Upper lobe of right lung (tissue), 1 donor: ENCODE results near the gene DNTTIP2. TPM values are rescaled to one million over a fixed set of nuclear protein-coding genes. Genes with fewer than 3 reads are reported as not detected.

Source experiments
- ATAC-seq: fragments of 200-7000 bp; cut with Tn5 transposase; one replicate; pipeline ENCODE4 v1.9.1; 2020; ENCODE audit warnings: mild to moderate bottlenecking, moderate library complexity
- DNase-seq: peaks from one replicate; pipeline ENCODE4 v3.0.0-alpha.2; 2020
- H3K27ac ChIP-seq: fragments of 200-600 bp; one replicate; pipeline ENCODE4 v1.8.0; 2022
- H3K27me3 ChIP-seq: fragments of 200-600 bp; one replicate; pipeline ENCODE4 v1.8.0; 2022; ENCODE audit warnings: mild to moderate bottlenecking
- H3K36me3 ChIP-seq: fragments of 200-600 bp; one replicate; pipeline ENCODE4 v1.8.0; 2022
- H3K4me1 ChIP-seq: fragments of 200-600 bp; one replicate; pipeline ENCODE4 v1.8.0; 2022
- H3K4me3 ChIP-seq: fragments of 200-600 bp; one replicate; pipeline ENCODE4 v1.8.0; 2022; ENCODE audit warnings: mild to moderate bottlenecking
- H3K9me3 ChIP-seq: fragments of 200-600 bp; one replicate; pipeline ENCODE4 v1.8.0; 2022
- CTCF ChIP-seq: fragments of 200-600 bp; IDR thresholded peaks from one replicate; pipeline ENCODE4 v1.8.0; 2022; ENCODE audit warnings: antibody characterized with exemption
- intact Hi-C: fragments of 100-400 bp; cut with DNase I; formaldehyde crosslinking; loops from one replicate; pipeline ENCODE4 v1.11.0; 2022
- total RNA-seq: library from RNA; stranded (reverse); fragmentation: NEBNext Ultra II Directional; extraction: Animal tissue kit (Norgen Biotek cat#: 25700); gene quantifications from one replicate; pipeline ENCODE4 v1.2.1, GENCODE V29; 2021
- donor health status: DM: no; HTN: yes; CAD: no; lungs with severe emphysema.

DNTTIP2 gene
- total RNA-seq, 1 donor from 2014 or later, result 49.0 TPM

DNA sequence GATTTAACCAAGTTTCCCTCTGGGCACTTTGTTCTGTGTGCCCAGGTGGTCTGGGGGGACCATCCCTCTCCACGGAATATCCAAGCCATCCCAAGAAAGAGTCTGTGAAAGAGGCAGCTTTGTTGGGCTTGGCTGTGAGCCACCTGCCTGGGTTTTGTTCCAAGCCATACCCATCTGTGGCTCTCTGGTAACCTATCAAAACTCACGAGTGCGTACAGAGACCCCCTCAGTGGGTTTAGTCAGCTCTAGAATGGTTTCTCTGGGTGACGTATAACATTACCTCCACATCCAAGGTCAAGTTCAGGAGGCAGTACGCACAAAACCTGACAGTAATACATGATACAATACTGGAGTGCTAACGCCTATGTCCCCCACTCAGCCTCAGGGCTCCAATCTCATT, 54.2 kb downstream of the DNTTIP2 start:
- TF ChIP-seq CTCF, result no peak
- no peak overlapping the region for H3K27ac ChIP-seq
- intact Hi-C loops, result no loop called here
- H3K4me3 ChIP-seq, result no peak overlapping the region
- H3K36me3 ChIP-seq, result no peaks in the 10 kb centered on the region
- no peaks in the 10 kb centered on the region for H3K4me1 ChIP-seq
- H3K9me3 ChIP-seq, result no peaks in the 10 kb centered on the region
- ATAC-seq, result no peak
- DNase-seq, result no peak
- H3K27me3 ChIP-seq, result no peaks in the 10 kb centered on the region

- no peak overlapping the region for H3K27ac ChIP-seq
- no peak for TF ChIP-seq CTCF
- no peak overlapping the region for H3K4me3 ChIP-seq
- H3K36me3 ChIP-seq, result no peaks in the 10 kb centered on the region
- DNase-seq (no peak), ATAC-seq (no peak)
- H3K9me3 ChIP-seq, result no peaks in the 10 kb centered on the region
- H3K4me1 ChIP-seq, result peaks cover 4% of the 10 kb centered on the region
- H3K27me3 ChIP-seq, result no peaks in the 10 kb centered on the region
- intact Hi-C loops, result no loop called here
These were observed 56.1 kb downstream of the DNTTIP2 start for GRCh38 chr1:93822730-93823425.

DNA sequence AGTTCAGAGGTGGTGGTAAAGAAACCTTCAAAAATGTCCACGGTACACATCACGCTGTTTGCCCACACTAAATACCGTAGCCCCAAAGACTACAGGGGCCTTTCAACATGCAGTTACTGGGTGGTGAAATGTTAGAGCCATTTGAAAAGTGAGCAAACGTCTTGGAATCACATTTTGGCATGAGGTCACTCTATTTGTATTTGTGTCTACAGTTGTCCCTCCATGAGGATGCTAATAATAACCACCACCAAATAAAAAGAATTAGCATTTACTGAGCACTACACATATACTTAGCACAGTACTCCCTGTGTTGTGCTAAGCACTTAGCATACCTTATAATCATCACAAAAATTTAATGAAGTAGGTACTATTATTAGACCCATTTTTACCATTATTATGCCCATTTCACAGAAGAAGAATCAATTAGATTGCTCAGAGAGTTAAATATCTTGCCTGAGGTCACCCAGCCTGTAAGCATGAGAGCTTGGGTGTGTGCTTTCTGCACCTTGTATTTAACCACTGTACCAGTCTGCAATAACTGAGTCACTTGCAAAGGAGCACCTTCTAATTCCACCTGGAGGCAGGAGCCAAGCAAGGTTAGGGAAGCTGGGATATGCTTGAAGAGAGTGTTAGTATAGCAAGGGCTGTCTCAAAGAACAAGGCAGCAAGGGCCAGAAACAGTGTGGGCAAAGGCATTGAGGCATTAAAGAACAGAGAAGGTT, 57.4 kb downstream of the DNTTIP2 start:
- DNase-seq (no peak), ATAC-seq (no peak)
- Histone ChIP-seq H3K36me3 (no peaks in the 10 kb centered on the region), H3K4me1 (peaks cover 17% of the 10 kb centered on the region), H3K4me3 (no peak overlapping the region), H3K9me3 (no peaks in the 10 kb centered on the region), H3K27ac (no peak overlapping the region), H3K27me3 (no peaks in the 10 kb centered on the region)
- intact Hi-C loops, result no loop called here
- TF ChIP-seq CTCF, result no peak

DNA sequence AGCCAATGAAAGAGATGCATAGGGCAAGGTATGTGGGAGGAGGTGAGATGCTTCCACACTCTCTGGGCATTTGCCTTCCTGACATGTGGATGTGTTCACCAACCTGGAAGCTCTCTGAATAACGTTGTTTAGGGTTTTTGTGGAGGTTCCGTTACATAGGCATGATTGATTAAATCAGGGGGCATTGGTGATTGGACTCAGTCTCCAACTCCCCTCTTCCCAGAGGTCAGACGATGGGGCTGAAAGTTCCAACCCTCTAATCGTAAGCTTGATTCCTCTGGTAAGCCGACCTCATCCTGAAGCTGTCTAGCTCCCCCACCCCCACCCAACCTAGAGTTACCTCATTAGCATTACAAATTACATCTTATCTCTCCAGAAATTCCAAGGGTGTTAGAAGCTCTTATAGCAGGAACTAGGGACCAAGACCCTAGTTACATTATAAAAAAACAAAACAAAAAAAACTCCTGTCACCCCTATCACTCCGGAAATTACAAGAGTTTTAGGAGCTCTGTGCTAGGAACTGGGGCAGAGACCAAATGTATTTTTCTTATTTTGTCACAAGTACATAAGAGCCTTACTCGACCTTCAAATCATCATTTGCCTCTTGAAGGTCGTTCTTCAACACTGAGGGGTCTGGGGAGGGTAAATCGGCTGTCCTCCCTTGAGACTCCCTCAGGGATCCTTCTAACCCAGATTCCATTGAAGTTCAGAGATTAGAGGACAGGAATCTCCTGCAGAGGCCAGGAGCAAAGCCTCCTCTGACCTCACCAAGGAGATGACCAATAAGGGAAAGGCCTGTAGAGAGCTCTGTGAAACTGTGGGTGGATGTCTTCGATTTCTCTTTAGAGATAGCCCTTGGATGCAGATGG, 58.2 kb downstream of the DNTTIP2 start:
- Histone ChIP-seq H3K27me3 (no peaks in the 10 kb centered on the region), H3K36me3 (no peaks in the 10 kb centered on the region), H3K4me3 (no peak overlapping the region), H3K4me1 (peaks cover 25% of the 10 kb centered on the region), H3K9me3 (no peaks in the 10 kb centered on the region), H3K27ac (no peak overlapping the region)
- DNase-seq (no peak), ATAC-seq (no peak)
- no peak for TF ChIP-seq CTCF
- intact Hi-C loops, result no loop called here

DNA sequence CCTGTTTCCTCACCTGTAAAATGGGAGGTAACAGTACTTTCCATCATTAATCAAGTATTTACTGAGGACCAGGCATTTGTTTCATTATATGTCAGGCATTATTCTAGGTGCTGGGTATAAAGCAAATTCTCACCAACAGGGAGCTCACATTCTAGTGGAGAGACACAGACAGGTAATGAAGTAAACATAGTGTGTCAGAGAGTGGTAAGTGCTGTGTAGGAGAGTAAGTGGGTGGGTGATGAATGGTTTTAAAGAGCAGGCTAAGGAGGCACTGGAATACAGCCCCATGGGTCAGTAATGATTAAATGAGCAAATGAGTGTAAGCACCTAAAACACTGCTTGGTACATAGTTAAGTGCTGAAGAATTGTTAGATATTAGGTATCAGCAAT, 60.4 kb downstream of the DNTTIP2 start:
- Histone ChIP-seq H3K4me3 (no peak overlapping the region), H3K4me1 (peaks cover 32% of the 10 kb centered on the region), H3K27me3 (no peaks in the 10 kb centered on the region), H3K9me3 (no peaks in the 10 kb centered on the region), H3K27ac (no peak overlapping the region), H3K36me3 (no peaks in the 10 kb centered on the region)
- TF ChIP-seq CTCF, result no peak
- DNase-seq, result no peak
- ATAC-seq, result no peak
- intact Hi-C loops, result no loop called here
